Ishikawa (cell line): ENCODE results near the gene OR1K1.

Experiments used
- CEBPB ChIP-seq: IDR thresholded peaks from 2 replicates; pipeline ENCODE4 v1.6.1; 2012
- CREB1 ChIP-seq: IDR thresholded peaks from 2 replicates; pipeline ENCODE4 v1.6.1; 2012; ENCODE audit warnings: low read depth
- EGR1 ChIP-seq: IDR thresholded peaks from 2 replicates; pipeline ENCODE4 v1.6.1; 2012
- EP300 ChIP-seq: IDR thresholded peaks from 2 replicates; pipeline ENCODE4 v1.6.1; 2012; ENCODE audit warnings: borderline replicate concordance
- FOXM1 ChIP-seq: IDR thresholded peaks from 2 replicates; pipeline ENCODE4 v1.6.1; 2012; ENCODE audit warnings: low read depth, borderline replicate concordance
- NFIC ChIP-seq: IDR thresholded peaks from 2 replicates; pipeline ENCODE4 v1.6.1; 2012
- RAD21 ChIP-seq: IDR thresholded peaks from 2 replicates; pipeline ENCODE4 v1.6.1; 2012; ENCODE audit warnings: low read depth
- REST ChIP-seq: IDR thresholded peaks from 2 replicates; pipeline ENCODE4 v1.6.1; 2012; ENCODE audit warnings: low read depth, mild to moderate bottlenecking
- TAF1 ChIP-seq: IDR thresholded peaks from 2 replicates; pipeline ENCODE4 v1.6.1; 2012; ENCODE audit warnings: low read depth, mild to moderate bottlenecking
- TCF12 ChIP-seq: IDR thresholded peaks from 2 replicates; pipeline ENCODE4 v1.6.1; 2012; ENCODE audit warnings: low read depth
- YY1 ChIP-seq: IDR thresholded peaks from 2 replicates; pipeline ENCODE4 v1.6.1; 2012; ENCODE audit warnings: low read depth
- ZBTB7A ChIP-seq: IDR thresholded peaks from 2 replicates; pipeline ENCODE4 v1.6.1; 2012; ENCODE audit warnings: low read depth
- TF ChIP-seq, protein P1 (sequence below): IDR thresholded peaks from 2 replicates; pipeline ENCODE4 v1.6.1; 2012

- TF ChIP-seq, protein P1, sequence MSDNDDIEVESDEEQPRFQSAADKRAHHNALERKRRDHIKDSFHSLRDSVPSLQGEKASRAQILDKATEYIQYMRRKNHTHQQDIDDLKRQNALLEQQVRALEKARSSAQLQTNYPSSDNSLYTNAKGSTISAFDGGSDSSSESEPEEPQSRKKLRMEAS: no peak
- TF ChIP-seq REST (no peak), CREB1 (no peak), NFIC (no peak), FOXM1 (no peak), YY1 (no peak), CEBPB (no peak), EP300 (no peak), RAD21 (no peak), ZBTB7A (no peak), EGR1 (no peak), TCF12 (no peak), TAF1 (no peak)
Observed at GRCh38 chr9:122791872-122792669, 7.9 kb upstream of the OR1K1 start.
